Sigmoid colon (tissue), 7 donors: Measurements from ENCODE around the gene CA9. TPM values are rescaled to one million over a fixed set of nuclear protein-coding genes. Genes with fewer than 3 reads are reported as not detected.

ENCODE experiments used
- DNase-seq: peaks from one replicate; pipeline ENCODE4 v3.0.0-alpha.2; 2019
- H3K27ac ChIP-seq, 4 donors: fragments of 200-600 bp; sonication (generic); one replicate each; pipeline ENCODE4 v1.5.1; 2016 to 2019; ENCODE audit warnings: mild to moderate bottlenecking in 1 of 4
- H3K27me3 ChIP-seq, 3 donors: fragments of 200-600 bp; sonication (generic); one replicate each; pipeline ENCODE4 v1.5.1; 2019; ENCODE audit warnings: mild to moderate bottlenecking in 1 of 3
- H3K36me3 ChIP-seq, 4 donors: fragments of 200-600 bp; sonication (generic); one replicate each; pipeline ENCODE4 v1.5.1; 2016 to 2019
- H3K4me1 ChIP-seq, 4 donors: fragments of 200-600 bp; sonication (generic); one replicate each; pipeline ENCODE4 v1.5.1; 2017 to 2019
- H3K4me3 ChIP-seq, 4 donors: fragments of 200-600 bp; sonication (generic); one replicate each; pipeline ENCODE4 v1.5.1; 2017 to 2019; ENCODE audit warnings: mild to moderate bottlenecking in 2 of 4, moderate library complexity in 1 of 4
- H3K9me3 ChIP-seq, 4 donors: fragments of 200-600 bp in 3 of 4; sonication (generic) in 3 of 4; one replicate each; pipeline versions ENCODE4 v1.5.1 to v1.6.1; 2013 to 2019
- CTCF ChIP-seq, 4 experiments: fragments of 450-650 bp in 3 of 4; fragments of 200-600 bp in 1 of 4; IDR thresholded peaks; one replicate each; pipeline ENCODE4 v1.5.1; 2016 to 2019; ENCODE audit warnings: antibody characterized with exemption in 4 of 4, mild to moderate bottlenecking in 3 of 4, moderate library complexity in 2 of 4
- EP300 ChIP-seq, 4 donors: sonication (generic); formaldehyde crosslinking; IDR thresholded peaks; one replicate each; pipeline ENCODE4 v1.6.1; 2017; ENCODE audit warnings: antibody characterized with exemption in 4 of 4
- POLR2A ChIP-seq, 2 donors: fragments of 450-650 bp; IDR thresholded peaks; one replicate each; pipeline ENCODE4 v1.6.1; 2016; ENCODE audit warnings: antibody characterized with exemption in 2 of 2, mild to moderate bottlenecking in 2 of 2, moderate library complexity in 2 of 2
- POLR2AphosphoS5 ChIP-seq, 4 donors: sonication (generic); formaldehyde crosslinking; IDR thresholded peaks; one replicate each; pipeline ENCODE4 v1.6.1; 2017; ENCODE audit warnings: antibody characterized with exemption in 4 of 4
- WGBS, 2 donors: extraction: QIAGEN DNeasy Blood & Tissue Kit; methylation state at CpG; one replicate each; pipeline ENCODE4 v1.1.7; 2013; 5-methylcytosine and 5-hydroxymethylcytosine counted together
- intact Hi-C: fragments of 100-400 bp; cut with DNase I; formaldehyde crosslinking; loops from one replicate; pipeline ENCODE4 v1.15.1; 2023
- polyA plus RNA-seq, 3 donors: library from polyadenylated mRNA; stranded (reverse); fragments of 200-250 nt; gene quantifications; one replicate each; pipeline ENCODE4 v1.2.3, GENCODE V29; 2013
- total RNA-seq, 4 donors: library from RNA; depleted of rRNA; stranded (reverse); fragments of >200 nt; gene quantifications; one replicate each; pipeline ENCODE4 v1.1.0, GENCODE V29; 2016
- donor health status: healthy with polysubstance abuse.
- donor health status: Bipolar disorder and iron deficiency.
- donor health status: healthy.

Gene CA9
- total and polyA plus RNA-seq, 7 donors: 0.33 to 1.7 (median 0.71) TPM; not detected in 4

GRCh38 chr9:35689542-35690293, 16.0 kb downstream of the CA9 start, which contains the start of gene TPM2:
Gene TPM2, minus strand, starts transcription at chr9:35689925. Its CDS starts 108 bp downstream, at chr9:35689817.
- H3K36me3 ChIP-seq: peaks cover 9 to 44% (median 29%) of the 10 kb centered on the region in 4 donors
- peak within 1 kb of the TSS; percentile 95 to 100 (median 98) for H3K27ac ChIP-seq
- H3K4me3 ChIP-seq: peak within 1 kb of the TSS; percentile 88 to 97 (median 94)
- intact Hi-C loops: loop anchor here (1.0 kb wide), 3 partner anchors 24 to 39 kb away; partner anchors contain the start of gene ARHGEF39
- H3K9me3 ChIP-seq: no peaks in the 10 kb centered on the region
- DNase-seq: peak; percentile 96
- WGBS, 2 donors: 36 to 41% methylated on average over 61 of the region's 61 CpGs
- no peaks in the 10 kb centered on the region for H3K27me3 ChIP-seq
- H3K4me1 ChIP-seq: peaks cover 0 to 46% (median 30%) of the 10 kb centered on the region in 4 donors
- TF ChIP-seq POLR2AphosphoS5 (IDR thresholded peaks at IDR 0.05) (peak; percentile 96 to 100 (median 99)), EP300 (IDR thresholded peaks at IDR 0.05) (peak in 3 of 4 donors; percentile 10 to 47 (median 35)), POLR2A (IDR thresholded peaks at IDR 0.05) (peak; percentile 91 to 97), CTCF (IDR thresholded peaks at IDR 0.05) (peak in 1 of 4 experiments; percentile 11)

- H3K36me3 ChIP-seq: peaks cover 4 to 38% (median 24%) of the 10 kb centered on the region in 4 donors
- no peaks in the 10 kb centered on the region for H3K9me3 ChIP-seq
- 1% methylated on average over 21 of the region's 21 CpGs for WGBS, 2 donors
- TF ChIP-seq EP300 (IDR thresholded peaks at IDR 0.05) (no peak), POLR2AphosphoS5 (IDR thresholded peaks at IDR 0.05) (no peak), POLR2A (IDR thresholded peaks at IDR 0.05) (no peak), CTCF (IDR thresholded peaks at IDR 0.05) (no peak)
- peak overlapping the region; percentile 88 to 97 (median 94) for H3K4me3 ChIP-seq
- no peak for DNase-seq
- H3K27ac ChIP-seq: peak overlapping the region; percentile 95 to 100 (median 98)
- intact Hi-C loops: loop anchor here (1.0 kb wide), 2 partner anchors 31 to 38 kb away; no protein-coding TSS in a partner anchor
- H3K27me3 ChIP-seq: no peaks in the 10 kb centered on the region
- peaks cover 0 to 46% (median 25%) of the 10 kb centered on the region in 4 donors for H3K4me1 ChIP-seq
Observed at GRCh38 chr9:35690294-35690613, 16.5 kb downstream of the CA9 start.

- WGBS, 2 donors: 1% methylated on average over 61 of the region's 61 CpGs
- Histone ChIP-seq H3K36me3 (peaks cover 0 to 33% (median 20%) of the 10 kb centered on the region in 4 donors), H3K4me1 (peaks cover 0 to 46% (median 21%) of the 10 kb centered on the region in 4 donors), H3K9me3 (no peaks in the 10 kb centered on the region), H3K27me3 (no peaks in the 10 kb centered on the region), H3K27ac (peak overlapping the region; percentile 95 to 100 (median 98)), H3K4me3 (peak overlapping the region; percentile 88 to 97 (median 94))
- peak; percentile 97 for DNase-seq
- intact Hi-C loops: loop anchor here (1.0 kb wide), 2 partner anchors 31 to 38 kb away; no protein-coding TSS in a partner anchor
- TF ChIP-seq CTCF (IDR thresholded peaks at IDR 0.05): no peak
- peak; percentile 71 to 90 (median 86) for TF ChIP-seq POLR2AphosphoS5 (IDR thresholded peaks at IDR 0.05)
- TF ChIP-seq EP300 (IDR thresholded peaks at IDR 0.05): peak in 1 of 4 donors; percentile 38
- peak; percentile 53 to 65 for TF ChIP-seq POLR2A (IDR thresholded peaks at IDR 0.05)
Observed at GRCh38 chr9:35690614-35691333, 17.0 kb downstream of the CA9 start.

GRCh38 chr9:35691334-35691650, 17.6 kb downstream of the CA9 start:
- peaks cover 0 to 46% (median 24%) of the 10 kb centered on the region in 4 donors for H3K4me1 ChIP-seq
- peaks cover 0 to 29% (median 17%) of the 10 kb centered on the region in 4 donors for H3K36me3 ChIP-seq
- WGBS, 2 donors: 20 to 27% methylated on average over 10 of the region's 10 CpGs
- no peaks in the 10 kb centered on the region for H3K9me3 ChIP-seq
- TF ChIP-seq EP300 (IDR thresholded peaks at IDR 0.05) (no peak), POLR2A (IDR thresholded peaks at IDR 0.05) (no peak), CTCF (IDR thresholded peaks at IDR 0.05) (no peak), POLR2AphosphoS5 (IDR thresholded peaks at IDR 0.05) (no peak)
- intact Hi-C loops: no loop called here
- peak overlapping the region; percentile 88 to 97 (median 94) for H3K4me3 ChIP-seq
- no peak for DNase-seq
- H3K27me3 ChIP-seq: no peaks in the 10 kb centered on the region
- peak overlapping the region; percentile 95 to 100 (median 98) for H3K27ac ChIP-seq
